Activated CD4-positive, CD25-positive, alpha-beta regulatory T cell treated with anti-CD3 and anti-CD28 coated beads, Interleukin-2, amount 50 U/mL, for 24 hours (primary cell): Measurements from ENCODE around the gene DFFB.

ENCODE experiments used
- ATAC-seq, 2 donors: fragments of 150-1000 bp; cut with Tn5 transposase; one replicate each; pipeline ENCODE4 v1.10.0; 2021; ENCODE audit warnings: mild to moderate bottlenecking in 1 of 2, moderate library complexity in 1 of 2

The DFFB gene

DNA sequence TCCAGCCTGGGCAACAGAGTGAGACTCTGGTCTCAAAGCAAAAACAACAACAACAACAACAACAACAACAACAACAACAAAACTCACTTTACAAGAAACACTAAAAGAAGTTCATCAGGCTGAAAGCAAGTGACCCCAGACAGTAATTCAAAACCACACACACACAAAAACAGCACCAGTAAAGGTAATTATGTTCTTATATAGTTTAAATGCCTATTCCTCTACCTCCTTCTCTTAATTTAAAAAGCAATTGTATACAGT is 41.1 kb downstream of the DFFB start:
- no peak for ATAC-seq

DNA sequence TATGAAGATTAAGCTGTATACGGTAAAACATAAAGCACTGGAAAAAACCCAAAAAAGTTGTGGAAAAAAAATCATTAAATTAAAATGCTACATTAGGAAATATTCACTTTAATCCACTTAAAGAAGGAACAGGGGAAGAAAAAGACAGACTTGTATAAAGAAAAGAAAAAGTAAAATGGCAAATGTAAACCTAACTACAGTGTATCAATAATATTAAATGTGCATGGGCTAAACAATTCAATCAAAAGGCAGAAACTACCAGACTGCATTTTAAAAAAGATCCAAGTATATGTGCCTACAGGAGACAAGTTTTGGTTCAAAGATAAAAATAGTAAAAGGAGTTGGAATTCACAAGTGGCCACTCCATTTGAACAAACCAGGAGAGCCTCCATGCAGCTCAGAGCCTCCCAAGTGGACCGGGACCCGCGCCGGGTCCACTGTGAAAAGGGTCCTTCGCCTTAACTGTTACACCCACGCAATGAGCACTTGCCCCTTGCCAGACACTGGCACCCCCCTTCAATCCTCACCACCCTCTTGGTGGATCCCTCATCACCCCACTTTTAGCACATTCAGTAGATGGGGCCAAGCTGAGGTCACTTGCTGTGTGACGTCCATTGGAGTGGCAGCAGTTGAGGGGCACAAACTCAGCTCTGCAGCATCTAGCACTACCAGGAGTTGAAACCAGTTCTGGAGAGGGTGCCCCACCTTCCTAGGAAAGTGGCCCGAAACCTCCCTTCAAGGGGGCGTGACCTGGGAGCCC is 41.9 kb downstream of the DFFB start:
- ATAC-seq = no peak

DNA sequence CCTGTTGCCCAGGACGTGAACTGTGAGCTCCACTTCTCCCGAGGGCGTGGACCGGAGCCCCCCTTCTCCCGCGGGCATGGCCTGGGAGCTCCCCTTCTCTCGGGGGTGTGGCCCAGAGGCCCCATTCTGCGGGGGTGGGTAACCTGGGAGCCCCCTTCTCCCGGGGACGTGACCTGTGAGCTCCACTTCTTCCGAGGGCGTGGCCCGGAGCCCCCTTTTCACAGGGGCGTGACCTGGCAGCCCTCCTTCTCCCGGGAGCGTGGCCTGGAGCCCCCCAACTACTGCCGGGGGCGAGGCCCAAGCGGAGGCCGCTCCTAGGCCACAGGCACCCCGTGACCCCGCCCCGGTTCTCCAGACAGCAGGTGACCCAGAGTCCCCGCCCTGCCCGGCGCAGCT is 42.5 kb downstream of the DFFB start:
- ATAC-seq = no peak

DNA sequence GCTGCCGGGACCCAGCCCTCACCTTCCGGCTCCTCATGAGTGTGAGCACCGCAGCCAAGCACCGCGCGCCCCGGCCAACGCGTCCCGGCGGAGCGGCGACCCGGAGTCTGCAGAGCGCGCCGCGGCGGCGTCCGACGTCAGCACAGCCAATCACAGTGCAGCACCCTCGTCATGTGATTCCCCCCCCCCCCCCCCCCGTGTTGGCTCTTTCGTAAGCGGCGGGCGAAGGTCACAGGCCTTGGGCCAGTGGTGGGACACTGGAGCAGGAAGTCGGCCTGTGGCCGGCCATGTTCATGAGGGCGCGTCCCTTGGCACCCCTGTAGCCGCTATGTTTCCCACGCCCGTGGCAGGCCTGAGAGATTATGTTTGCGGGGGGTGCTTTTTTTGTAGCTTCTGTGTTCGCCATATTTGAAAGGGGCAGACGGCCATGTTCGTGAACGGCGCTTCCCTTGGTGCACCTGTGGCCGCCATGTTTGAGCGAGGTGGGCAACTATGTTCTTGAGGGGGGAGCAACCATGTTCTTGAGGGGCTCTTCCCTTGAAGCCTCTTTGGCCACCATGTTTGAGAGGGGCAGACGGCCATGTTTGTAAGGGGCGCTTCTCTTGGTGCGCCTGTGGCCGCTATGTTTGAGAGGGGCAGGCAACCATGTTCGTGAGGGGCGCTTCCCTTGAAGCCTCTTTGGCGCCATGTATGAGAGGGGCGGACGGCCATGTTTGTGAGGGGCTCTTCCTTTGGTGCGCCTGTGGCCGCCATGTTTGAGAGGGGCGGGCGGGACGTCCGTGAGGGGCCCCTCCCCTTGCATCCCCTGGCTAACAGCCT is 43.1 kb downstream of the DFFB start, which contains the start of gene C1orf174:
C1orf174 (minus strand) TSS at position 123 of the 819 bp plus-strand sequence; CDS start at position 37, 86 bp downstream.
- ATAC-seq = peak; percentile 84 to 87

DNA sequence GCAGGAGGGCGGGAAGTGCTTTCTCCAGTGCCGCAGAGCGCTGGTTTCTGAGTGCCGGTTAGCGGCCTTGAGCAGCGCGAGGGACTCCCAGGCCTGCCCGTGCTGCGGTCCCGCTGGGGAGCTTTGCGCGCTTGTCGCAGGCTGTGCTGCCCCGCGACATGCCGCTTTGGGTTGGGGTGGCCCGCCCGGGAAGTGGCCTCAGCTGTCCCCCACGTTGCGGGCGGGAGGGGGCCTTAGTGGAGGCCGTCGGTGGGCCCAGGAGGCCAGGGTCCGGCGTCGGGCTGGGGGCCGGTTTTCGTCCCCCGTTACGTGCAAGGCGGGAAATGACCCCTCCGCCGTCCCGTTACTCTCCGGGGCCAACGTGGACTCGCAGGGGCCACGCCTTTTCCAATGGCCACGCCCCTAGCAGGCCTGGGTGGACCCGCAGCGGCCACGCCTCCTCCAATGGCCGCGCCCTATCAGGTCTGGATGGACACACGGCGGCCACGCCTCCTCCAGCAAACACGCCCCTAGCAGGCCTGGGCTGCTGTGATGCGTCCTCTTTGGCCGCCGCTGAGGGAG is 43.8 kb downstream of the DFFB start:
- ATAC-seq = peak; percentile 24 to 36

DNA sequence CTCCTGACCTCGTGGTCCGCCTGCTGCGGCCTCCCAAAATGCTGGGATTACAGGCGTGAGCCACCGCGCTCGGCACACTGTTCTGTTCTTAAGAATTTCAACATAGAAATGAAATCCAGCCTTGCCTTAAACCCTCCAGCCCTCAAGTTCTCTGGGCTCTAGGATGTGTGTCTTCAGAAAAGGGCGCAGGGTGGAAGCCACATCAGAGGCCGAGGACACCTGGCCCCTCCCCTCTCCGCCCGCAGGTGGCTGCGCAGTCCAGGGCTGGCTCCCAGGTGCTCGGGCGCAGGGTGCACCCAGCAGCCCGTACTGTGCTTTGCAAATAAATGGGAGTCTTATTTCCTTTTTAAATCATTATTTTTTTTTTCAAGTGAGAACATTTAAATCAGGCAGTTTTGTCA is 44.8 kb downstream of the DFFB start:
- no peak for ATAC-seq

DNA sequence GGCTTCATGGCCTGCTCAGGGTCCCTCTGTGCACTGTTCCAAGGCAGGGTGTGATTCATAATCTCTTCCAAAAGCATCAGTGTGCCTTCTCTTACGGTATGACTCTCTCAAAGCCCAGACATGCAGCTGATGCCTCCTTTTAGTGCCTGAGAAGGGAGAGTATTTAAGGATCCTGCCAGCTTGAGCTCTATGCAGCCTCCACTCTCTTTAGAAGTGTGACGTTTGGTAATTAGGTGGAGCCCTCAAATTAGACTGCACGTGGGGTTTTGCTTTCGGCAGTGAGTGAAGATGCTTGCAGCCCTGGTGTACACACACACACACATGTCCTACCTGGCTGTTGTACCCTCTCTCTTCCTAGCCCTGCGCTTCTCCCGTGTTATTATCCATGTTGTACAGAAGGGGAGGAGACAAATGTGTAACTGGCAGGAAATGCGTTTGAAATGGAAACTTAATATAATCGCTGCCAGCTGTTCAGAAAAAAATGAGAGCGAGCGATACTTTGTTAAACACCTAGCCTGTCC is 45.4 kb downstream of the DFFB start:
- no peak for ATAC-seq

DNA sequence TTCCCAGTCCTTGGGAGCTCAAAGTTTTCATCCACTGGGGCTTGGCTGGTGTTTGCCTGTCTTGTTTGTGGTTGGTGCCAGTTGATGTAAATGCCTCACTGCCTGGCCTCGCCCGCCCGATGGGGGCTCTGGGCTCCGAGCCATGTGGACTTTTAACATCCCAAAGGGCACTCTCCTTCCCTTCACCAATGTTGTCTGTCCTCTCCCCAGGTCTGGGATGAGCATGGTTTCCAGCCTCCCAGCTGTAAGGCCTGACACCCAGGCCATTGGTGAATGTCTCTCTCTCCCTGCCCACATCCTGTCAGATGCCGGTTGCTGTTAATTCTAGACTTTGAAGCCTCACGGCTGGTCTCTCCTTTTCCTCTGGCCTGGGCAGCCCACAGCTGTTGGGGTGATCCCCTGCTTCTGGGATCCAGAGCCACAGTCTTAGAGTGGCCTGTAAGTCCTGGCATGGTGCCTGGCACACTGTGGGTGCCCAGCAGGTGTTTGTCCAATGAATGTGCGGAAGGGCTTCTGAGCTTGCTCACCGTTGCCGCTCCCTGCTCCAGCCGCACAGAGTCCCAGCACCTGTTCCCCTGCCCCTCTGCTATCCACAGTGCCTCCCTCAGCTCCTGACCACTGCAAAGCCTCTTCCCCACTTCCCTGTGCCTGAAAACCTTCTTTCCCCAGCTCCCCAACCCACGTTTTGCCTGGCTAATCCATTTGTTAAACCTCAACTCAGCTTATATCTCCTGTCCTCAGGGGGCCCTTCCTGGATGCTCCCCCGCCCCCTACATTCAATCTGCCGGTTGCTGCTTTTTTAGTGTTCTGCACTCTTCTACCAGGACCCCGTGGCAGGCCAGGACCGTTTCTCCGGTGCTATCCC is 46.1 kb downstream of the DFFB start:
- ATAC-seq = no peak

DNA sequence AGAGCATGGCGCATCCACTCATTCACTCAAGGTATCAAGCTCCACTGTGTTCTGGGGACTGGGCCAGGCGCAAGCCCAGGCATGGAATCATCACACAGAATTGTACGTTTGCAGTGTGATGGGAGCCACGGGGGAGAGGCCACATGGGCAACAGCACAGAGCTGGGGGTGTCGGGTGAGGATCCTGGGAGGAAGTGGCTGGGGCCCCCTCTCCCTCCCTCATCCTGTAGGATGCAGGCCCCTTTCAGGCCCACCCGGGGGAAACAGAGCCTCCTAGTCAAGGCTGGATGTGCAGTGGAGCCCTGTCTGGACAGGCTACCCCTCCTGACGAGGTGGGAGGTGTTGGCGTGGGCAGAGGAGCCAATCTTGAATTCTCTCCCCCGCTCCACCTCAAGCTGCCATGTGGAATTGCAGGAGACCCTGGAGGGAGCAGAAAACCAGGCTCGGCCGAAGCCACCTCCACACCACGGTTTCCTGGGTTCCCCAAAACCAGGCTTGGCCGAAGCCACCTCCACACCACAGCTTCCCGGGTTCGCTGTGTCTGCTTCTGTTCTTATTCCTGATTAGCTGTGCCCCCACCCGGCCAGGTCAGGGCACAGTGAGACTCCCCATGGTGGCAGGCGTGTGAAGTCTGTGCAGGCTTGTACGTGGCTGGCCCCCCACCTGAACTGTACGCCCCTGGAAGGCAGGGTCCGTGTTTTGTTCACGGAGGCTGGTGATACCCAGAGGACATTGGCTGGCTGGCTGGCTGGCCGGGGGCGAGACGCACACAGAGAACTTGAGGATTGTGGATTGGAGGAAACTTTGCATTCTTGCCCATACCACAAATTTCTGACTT is 46.9 kb downstream of the DFFB start:
- no peak for ATAC-seq

DNA sequence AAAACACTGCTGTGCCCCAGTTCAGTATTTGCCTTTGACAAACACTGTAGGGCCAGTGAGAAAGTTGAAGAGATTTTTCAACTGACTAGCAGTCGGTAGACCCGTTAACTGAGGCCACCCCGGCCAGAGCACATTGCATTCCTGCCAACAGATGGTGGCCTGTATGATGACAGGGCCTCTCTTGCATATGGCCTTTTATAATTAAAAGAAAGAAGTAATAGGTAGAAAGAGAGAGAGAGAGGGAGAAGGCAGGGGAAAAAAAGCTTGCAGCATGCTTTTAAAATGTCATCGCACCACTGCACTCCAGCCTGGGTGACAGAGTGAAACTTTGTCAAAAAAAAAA is 47.5 kb downstream of the DFFB start:
- no peak for ATAC-seq

DNA sequence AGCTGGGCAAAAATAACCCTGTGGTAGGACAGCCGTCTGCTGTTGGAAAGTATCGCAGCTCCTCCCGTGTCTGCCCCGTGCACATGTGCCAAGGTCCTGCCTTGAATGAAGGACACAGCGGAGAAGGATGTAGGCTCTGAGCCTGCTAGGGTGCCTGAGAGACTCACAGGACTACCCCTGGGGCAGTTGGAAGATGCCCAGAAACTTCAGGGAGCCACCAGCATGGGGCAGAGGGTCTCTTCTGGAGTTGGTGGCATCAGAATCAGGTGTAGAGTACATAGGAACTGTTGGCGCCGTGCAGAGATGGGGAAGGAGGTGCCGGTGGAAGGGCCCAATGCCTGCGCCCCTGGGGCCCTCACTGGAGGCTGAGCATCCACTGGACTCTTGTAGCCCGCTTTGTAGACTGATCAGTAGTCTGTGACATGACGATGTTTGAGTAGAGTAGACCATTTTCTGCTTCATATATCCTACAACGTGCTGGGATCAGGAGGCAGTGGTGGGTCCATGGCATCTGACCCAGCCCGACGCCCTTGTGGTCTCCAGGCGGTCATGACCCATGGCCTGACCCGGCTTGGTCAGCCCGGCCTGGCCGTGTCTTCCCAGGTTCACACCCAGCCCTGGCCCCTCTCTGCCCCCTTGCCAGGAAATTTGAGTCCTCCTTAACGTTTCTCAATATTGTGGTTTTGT is 48.1 kb downstream of the DFFB start:
- ATAC-seq = no peak

DNA sequence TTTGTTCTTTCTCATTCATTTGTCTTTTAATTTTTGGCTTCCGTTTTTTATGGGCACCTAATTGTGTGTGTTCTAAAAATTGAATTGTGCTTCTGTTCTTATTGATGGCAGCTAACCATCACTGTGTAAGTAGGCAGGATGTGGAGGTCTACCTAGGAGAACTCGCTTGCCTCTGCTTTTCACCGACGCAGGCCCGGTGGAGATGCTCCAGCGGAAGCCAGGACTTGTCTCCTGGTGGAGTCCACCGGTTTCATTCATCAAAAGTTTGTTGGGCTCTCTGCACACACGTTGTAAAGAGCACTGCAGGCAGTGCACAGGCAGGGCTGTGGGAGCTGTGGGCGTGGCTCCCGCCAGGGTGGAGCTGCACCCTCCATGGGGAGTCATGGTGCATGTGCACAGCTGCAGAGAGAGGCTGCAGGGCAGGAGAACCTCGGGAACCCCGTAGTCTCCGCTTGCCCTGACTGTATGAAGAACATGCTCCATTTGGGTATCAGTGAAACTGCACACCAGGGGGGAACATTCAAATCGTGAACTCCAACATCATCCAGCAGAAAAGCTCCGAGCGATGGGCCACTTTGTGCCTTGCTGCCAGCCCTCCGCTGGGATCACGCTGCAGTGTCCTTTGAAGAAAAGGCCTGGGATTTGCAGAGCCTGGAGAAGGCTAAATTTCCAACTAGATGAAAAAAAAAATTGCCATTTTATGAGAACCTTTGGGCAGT is 48.8 kb downstream of the DFFB start:
- no peak for ATAC-seq

DNA sequence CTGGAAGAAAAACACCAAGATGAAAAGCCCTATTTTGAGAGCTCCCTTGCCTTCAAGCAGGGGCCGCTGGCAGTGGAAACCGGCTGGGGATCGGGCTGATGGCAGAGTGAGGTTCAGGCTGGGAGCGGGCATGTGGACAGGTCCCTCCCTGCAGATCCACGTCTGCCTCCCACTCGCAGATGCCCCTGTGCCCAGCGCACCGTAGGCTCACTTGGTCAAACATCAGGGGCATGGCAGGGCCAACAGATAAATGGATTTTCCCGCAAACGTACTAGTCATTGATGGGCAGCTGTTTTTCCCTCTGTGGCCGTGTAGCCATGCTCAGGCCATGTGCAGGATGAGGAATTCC is 49.4 kb downstream of the DFFB start:
- ATAC-seq = no peak

DNA sequence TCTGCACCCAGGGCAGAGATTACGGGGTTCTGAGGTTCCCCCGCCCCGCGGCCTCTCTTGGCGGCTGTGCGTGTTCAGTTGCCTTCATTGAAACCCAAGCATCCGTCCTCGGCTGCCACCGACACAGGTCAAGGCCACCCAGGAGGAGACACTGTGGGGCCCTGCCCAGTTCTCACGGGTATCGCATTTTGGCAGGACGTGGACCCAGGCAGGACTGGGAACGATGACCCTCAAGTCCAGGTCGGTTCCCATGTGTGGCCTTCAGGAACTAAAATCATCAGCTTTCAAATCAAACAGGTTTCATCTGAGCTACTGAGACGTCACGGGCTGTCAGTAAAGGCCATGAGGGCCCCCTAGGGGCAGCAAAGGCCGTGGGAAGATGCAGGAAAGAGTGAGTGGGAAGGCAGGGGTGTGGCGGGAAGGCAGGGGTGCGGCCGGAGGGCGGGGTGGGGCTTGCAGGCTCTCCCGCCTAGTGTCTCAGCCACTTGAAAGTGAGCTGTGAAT is 49.8 kb downstream of the DFFB start:
- no peak for ATAC-seq

DNA sequence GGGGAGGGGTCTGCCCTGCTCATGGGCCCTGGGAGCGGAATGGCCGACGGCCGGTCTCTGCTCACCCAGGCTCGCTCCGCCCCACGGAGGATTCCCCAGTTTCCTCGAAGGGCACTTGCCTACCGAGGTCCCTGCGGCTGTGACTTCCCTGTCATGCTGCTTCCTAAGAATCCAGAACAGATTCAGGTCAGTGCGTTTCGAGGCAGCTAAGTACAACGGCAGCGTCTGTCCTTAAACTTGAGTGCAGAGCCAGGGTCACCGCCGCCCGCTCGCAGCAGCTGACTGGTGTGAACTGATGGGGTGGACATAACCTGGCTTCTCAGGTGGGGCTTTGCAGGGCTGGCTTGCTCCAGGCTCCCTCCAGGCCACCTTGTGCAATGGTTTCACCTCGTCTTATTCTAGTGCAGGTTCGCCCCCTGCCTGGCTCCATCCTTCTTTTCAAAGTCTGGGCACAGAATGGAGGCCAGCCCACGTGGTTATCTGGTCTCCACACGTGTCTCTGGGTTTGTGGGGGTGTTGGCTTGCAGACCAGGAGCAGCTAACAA is 50.4 kb downstream of the DFFB start:
- ATAC-seq = no peak

DNA sequence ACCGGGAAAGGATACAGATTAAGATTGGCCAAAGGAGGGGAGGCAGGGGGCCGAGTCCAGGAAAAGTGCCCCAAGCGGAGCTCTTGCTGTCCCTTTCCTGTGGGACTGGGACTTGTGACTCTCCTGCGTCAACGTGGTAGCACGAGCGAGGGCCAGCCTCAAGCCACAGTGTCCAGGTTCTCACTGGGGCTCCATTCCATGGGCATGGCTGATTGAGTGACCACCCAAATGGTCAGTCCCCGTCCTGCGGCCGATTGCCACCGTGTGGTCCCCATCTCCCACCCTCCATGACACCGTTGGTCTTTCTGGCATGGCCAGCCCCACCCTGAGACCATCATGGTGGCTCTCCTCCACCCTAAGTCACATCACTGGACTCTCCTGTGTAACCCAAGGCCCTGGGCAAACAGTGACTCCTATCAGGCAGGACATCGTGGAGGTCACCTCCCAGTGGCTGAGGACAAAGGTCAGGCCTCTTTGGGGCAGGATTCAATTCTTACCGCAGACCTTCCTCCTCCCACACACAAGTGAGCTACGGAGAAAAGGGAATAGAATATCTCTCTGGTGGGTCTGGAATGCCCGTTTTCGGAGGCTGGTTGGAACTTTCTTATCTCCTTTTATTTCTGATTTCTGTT is 51.7 kb downstream of the DFFB start:
- ATAC-seq = no peak

DNA sequence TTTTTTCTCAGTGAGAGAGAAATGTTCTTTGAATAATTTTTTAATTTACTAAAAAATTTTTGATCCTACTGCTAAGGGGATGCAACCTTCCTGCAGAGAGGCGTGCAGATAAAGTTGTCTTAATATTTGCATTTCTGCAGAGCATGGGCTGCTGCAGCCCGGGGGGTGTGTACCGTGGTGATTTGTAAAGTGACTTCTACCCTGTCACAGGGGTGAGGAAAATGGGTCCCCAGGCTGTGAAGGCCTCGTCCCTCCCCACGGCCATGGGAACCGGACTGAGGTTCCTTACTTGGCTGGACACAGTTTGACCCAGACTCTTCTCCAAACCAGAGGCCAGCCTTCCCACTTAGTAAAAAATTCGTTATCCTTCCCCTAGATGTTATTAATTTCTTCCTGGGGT is 52.3 kb downstream of the DFFB start:
- ATAC-seq = no peak

DNA sequence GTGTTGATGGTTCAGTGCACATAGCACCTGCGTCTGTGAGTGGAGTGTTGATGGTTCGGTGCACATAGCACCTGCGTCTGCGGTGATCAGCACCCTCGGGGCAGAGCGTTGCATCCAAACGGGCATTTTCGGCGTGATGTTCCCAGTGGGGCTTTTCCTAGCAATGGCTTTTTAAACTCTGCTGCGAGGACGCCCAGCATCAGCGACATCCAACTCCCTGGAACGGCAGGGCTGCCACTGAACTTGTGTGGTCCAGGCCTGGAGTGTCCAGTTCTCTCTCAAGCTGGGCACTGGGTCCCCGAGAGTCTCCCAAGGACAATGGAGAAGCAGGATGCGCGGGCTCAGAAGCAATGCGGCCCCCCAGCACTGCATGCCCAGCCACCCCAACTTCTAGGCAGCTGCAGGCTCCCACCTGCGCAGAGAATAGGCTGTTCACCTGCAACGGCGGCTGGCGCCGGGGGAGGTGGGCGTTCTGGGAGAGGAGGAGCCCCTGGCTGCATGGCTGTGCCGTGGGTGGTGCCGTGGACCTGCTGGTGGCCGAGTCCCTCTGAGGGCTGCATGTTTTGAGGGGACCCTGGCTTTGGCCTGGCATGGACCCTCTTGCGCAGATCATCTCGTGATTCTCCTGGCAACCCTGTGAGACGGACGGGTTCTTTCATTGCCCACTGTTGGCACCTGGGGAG is 52.9 kb downstream of the DFFB start:
- ATAC-seq = no peak
